HCT116 (cell line): ENCODE results near the gene PNMA5. TPM values are rescaled to one million over a fixed set of nuclear protein-coding genes. Genes with fewer than 3 reads are reported as not detected.

ENCODE experiments used
- ATAC-seq: fragments of 200-7000 bp; cut with Tn5 transposase; 2 replicates; pipeline ENCODE4 v1.9.1; 2020; ENCODE audit warnings: mild to moderate bottlenecking, moderate library complexity
- BruUV-seq: library from RNA; stranded (reverse); fragments of 400-500 nt; replicated peaks from 2 replicates; lab custom pipeline; 2021; lab: Mats Ljungman, UMichigan
- CTCF ChIA-PET: fragments of 300-600 bp; sonication (Branson Sonifier 250); formaldehyde crosslinking; loops from one replicate; lab custom pipeline; 2021; ENCODE audit warnings: antibody characterized with exemption; lab: Charles Lee
- POLR2A ChIA-PET: fragments of 300-600, 350-600 bp; sonication (Branson Sonifier 250); formaldehyde crosslinking; loops from one replicate; lab custom pipeline; 2021; ENCODE audit warnings: antibody characterized with exemption; lab: Charles Lee
- RAD21 ChIA-PET, 2 experiments: fragments of 300-600 bp; sonication (Branson Sonifier 250); formaldehyde crosslinking; loops; one replicate each; lab custom pipeline; 2023; ENCODE audit warnings: low total read pairs in 2 of 2; ENCODE audit not compliant: uncharacterized antibody in 2 of 2, unreplicated experiment in 2 of 2, low non-redundant PET in 1 of 2; lab: Charles Lee
- DNase-seq: peaks from one replicate; pipeline ENCODE4 v3.0.0-alpha.2; 2010; ENCODE audit warnings: low read depth, low spot score
- H2AFZ ChIP-seq: fragments of 200-600 bp; shearing (Covaris generic), sonication (generic); 2 replicates; pipeline ENCODE4 v1.6.1; 2017; ENCODE audit warnings: low read depth, mixed run types, mixed read lengths, antibody characterized with exemption, low read length; ENCODE audit not compliant: poor library complexity, severe bottlenecking
- H3K27ac ChIP-seq: 2 replicates; pipeline ENCODE4 v1.5.1; 2012; ENCODE audit warnings: low read depth, low read length
- H3K27me3 ChIP-seq: fragments of 200-600 bp; sonication (generic); 2 replicates; pipeline ENCODE4 v1.6.1; 2016; ENCODE audit warnings: mixed run types, low read length, mixed read lengths; ENCODE audit not compliant: insufficient read depth
- H3K36me3 ChIP-seq, 2 experiments: fragments of 200-500 bp in 1 of 2; fragments of 200-600 bp in 1 of 2; sonication (Bioruptor generic) in 1 of 2; sonication (generic) in 1 of 2; 2 replicates each; pipeline versions ENCODE4 v1.5.1 to v1.6.1; 2014 to 2016; ENCODE audit warnings: low read length in 2 of 2, inconsistent platforms in 1 of 2, mixed read lengths in 1 of 2, mixed run types in 1 of 2; ENCODE audit not compliant: insufficient read depth in 2 of 2, control insufficient read depth in 1 of 2
- H3K4me1 ChIP-seq, 2 experiments: fragments of 200-600 bp in 1 of 2; sonication (generic) in 1 of 2; 2 replicates each; pipeline versions ENCODE4 v1.5.1 to v1.6.1; 2012 to 2017; ENCODE audit warnings: low read length in 2 of 2, inconsistent platforms in 1 of 2, mild to moderate bottlenecking in 1 of 2, mixed read lengths in 1 of 2, mixed run types in 1 of 2, moderate library complexity in 1 of 2; ENCODE audit not compliant: insufficient read depth in 2 of 2, control insufficient read depth in 1 of 2
- H3K4me2 ChIP-seq: fragments of 200-600 bp; sonication (generic); 2 replicates; pipeline ENCODE4 v1.6.1; 2017; ENCODE audit warnings: mixed run types, low read length, mixed read lengths
- H3K4me3 ChIP-seq, 2 experiments: fragments of 200-600 bp in 1 of 2; sonication (generic) in 1 of 2; replicated peaks in 1 of 2; 2 replicates each; pipeline ENCODE4 v1.5.1; 2011 to 2016; ENCODE audit warnings: low read length in 2 of 2, control low read depth in 1 of 2, low read depth in 1 of 2, mild to moderate bottlenecking in 1 of 2, mixed read lengths in 1 of 2, mixed run types in 1 of 2
- H3K79me2 ChIP-seq: fragments of 200-600 bp; sonication (generic); 2 replicates; pipeline ENCODE4 v1.6.1; 2017; ENCODE audit warnings: mild to moderate bottlenecking, mixed run types, low read length, moderate library complexity, mixed read lengths; ENCODE audit not compliant: insufficient read depth
- H3K9ac ChIP-seq: fragments of 200-600 bp; sonication (generic); 2 replicates; pipeline ENCODE4 v1.6.1; 2016; ENCODE audit warnings: low read length, mixed read lengths
- H3K9me2 ChIP-seq: fragments of 200-600 bp; sonication (generic), shearing (Covaris generic); 2 replicates; pipeline ENCODE4 v1.6.1; 2017; ENCODE audit warnings: mixed run types, mild to moderate bottlenecking, moderate library complexity; ENCODE audit not compliant: insufficient read depth
- H3K9me3 ChIP-seq, 2 experiments: fragments of 200-500 bp in 1 of 2; fragments of 200-600 bp in 1 of 2; sonication (Bioruptor generic) in 1 of 2; sonication (generic) in 1 of 2; 2 replicates each; pipeline ENCODE4 v1.6.1; 2014 to 2017; ENCODE audit warnings: low read length in 2 of 2, mixed read lengths in 2 of 2, inconsistent platforms in 1 of 2, low read depth in 1 of 2, mild to moderate bottlenecking in 1 of 2, mixed run types in 1 of 2, moderate library complexity in 1 of 2; ENCODE audit not compliant: control insufficient read depth in 1 of 2, insufficient read depth in 1 of 2
- H4K20me1 ChIP-seq: fragments of 200-600 bp; sonication (generic), shearing (Covaris generic); 2 replicates; pipeline ENCODE4 v1.6.1; 2017; ENCODE audit warnings: mixed run types, mild to moderate bottlenecking, moderate library complexity; ENCODE audit not compliant: insufficient read depth
- ATF3 ChIP-seq: IDR thresholded peaks from 2 replicates; pipeline ENCODE4 v1.6.1; 2012
- CEBPB ChIP-seq: IDR thresholded peaks from 2 replicates; pipeline ENCODE4 v1.6.1; 2012; ENCODE audit warnings: low read depth
- CTCF ChIP-seq, 3 experiments: fragments of 200-600 bp in 1 of 3; sonication (generic) in 1 of 3; IDR thresholded peaks in 2 of 3; conservative IDR thresholded peaks in 1 of 3; 2 replicates each; pipeline ENCODE4 v1.5.1; 2012 to 2017; ENCODE audit warnings: low read depth in 2 of 3, low read length in 2 of 3, antibody characterized with exemption in 1 of 3, borderline replicate concordance in 1 of 3, control low read depth in 1 of 3, mild to moderate bottlenecking in 1 of 3, mixed read lengths in 1 of 3, mixed run types in 1 of 3, moderate library complexity in 1 of 3; ENCODE audit not compliant: insufficient read depth in 1 of 3
- EGR1 ChIP-seq: IDR thresholded peaks from 2 replicates; pipeline ENCODE4 v1.6.1; 2012; ENCODE audit warnings: low read depth
- ELF1 ChIP-seq: IDR thresholded peaks from 2 replicates; pipeline ENCODE4 v1.6.1; 2012; ENCODE audit warnings: low read depth, borderline replicate concordance
- EZH2 ChIP-seq: fragments of 200-600 bp; sonication (generic); IDR thresholded peaks from 2 replicates; pipeline ENCODE4 v1.6.1; 2017; ENCODE audit warnings: antibody characterized with exemption, mixed run types
- EZH2phosphoT487 ChIP-seq: fragments of 200-600 bp; IDR thresholded peaks from 2 replicates; pipeline ENCODE4 v1.6.1; 2018; ENCODE audit warnings: antibody characterized with exemption, borderline replicate concordance
- FOSL1 ChIP-seq: IDR thresholded peaks from 2 replicates; pipeline ENCODE4 v1.6.1; 2012; ENCODE audit warnings: low read depth
- JUND ChIP-seq: IDR thresholded peaks from 2 replicates; pipeline ENCODE4 v1.6.1; 2012
- POLR2A ChIP-seq: IDR thresholded peaks from 2 replicates; pipeline ENCODE4 v1.7.0; 2011; ENCODE audit warnings: borderline replicate concordance; ENCODE audit not compliant: insufficient read depth, insufficient read length; ENCODE audit errors: extremely low read depth
- POLR2AphosphoS5 ChIP-seq: IDR thresholded peaks from 2 replicates; pipeline ENCODE4 v1.6.1; 2011; ENCODE audit warnings: mild to moderate bottlenecking, low read depth, low read length, moderate library complexity
- RAD21 ChIP-seq: IDR thresholded peaks from 2 replicates; pipeline ENCODE4 v1.6.1; 2012; ENCODE audit warnings: low read depth, mild to moderate bottlenecking
- SIN3A ChIP-seq: IDR thresholded peaks from 2 replicates; pipeline ENCODE4 v1.6.1; 2012; ENCODE audit warnings: low read depth
- SP1 ChIP-seq: IDR thresholded peaks from 2 replicates; pipeline ENCODE4 v1.6.1; 2012; ENCODE audit warnings: low read depth
- SRF ChIP-seq: IDR thresholded peaks from 2 replicates; pipeline ENCODE4 v1.6.1; 2012; ENCODE audit warnings: low read depth
- TCF7L2 ChIP-seq: IDR thresholded peaks from 2 replicates; pipeline ENCODE4 v1.7.0; 2011; ENCODE audit warnings: borderline replicate concordance, inconsistent platforms; ENCODE audit not compliant: insufficient read depth, insufficient read length; ENCODE audit errors: extremely low read depth
- YY1 ChIP-seq: IDR thresholded peaks from 2 replicates; pipeline ENCODE4 v1.6.1; 2011; ENCODE audit warnings: low read length, low read depth, moderate library complexity, mild to moderate bottlenecking; ENCODE audit not compliant: insufficient replicate concordance; ENCODE audit errors: extremely low read depth
- ZFX ChIP-seq: fragments of 450-650 bp; IDR thresholded peaks from 2 replicates; pipeline ENCODE4 v1.6.1; 2017
- ZNF274 ChIP-seq: fragments of 200-500 bp; sonication (Bioruptor generic); IDR thresholded peaks from 2 replicates; pipeline ENCODE4 v1.6.1; 2014; ENCODE audit warnings: mild to moderate bottlenecking, low read depth, low read length, inconsistent platforms
- intact Hi-C: fragments of 100-400 bp; cut with micrococcal nuclease; formaldehyde crosslinking; loops from 2 replicates; pipeline ENCODE4 v1.10.0; 2022
- total RNA-seq: library from RNA; stranded (reverse); gene quantifications from one replicate; pipeline ENCODE4 v1.2.1, GENCODE V29; 2021; ENCODE audit not compliant: unreplicated experiment
- TF ChIP-seq, protein P1 (sequence below): IDR thresholded peaks from 2 replicates; pipeline ENCODE4 v1.6.1; 2012

PNMA5 gene
- total RNA-seq, 1 experiment from 2014 or later = not detected

- TF ChIP-seq SP1 = no peak
- no peak for TF ChIP-seq ATF3
- no peak for TF ChIP-seq EZH2phosphoT487
- no peak for TF ChIP-seq POLR2AphosphoS5
- TF ChIP-seq CTCF (IDR thresholded peaks at IDR 0.05 in 2 of 3, conservative IDR thresholded peaks at IDR 0.05 in 1 of 3; ENCODE audit: borderline replicate concordance in 1 of 3, insufficient read depth in 1 of 3, low read depth in 2 of 3, low read length in 2 of 3) = no peak
- TF ChIP-seq TCF7L2 = no peak
- TF ChIP-seq, protein P1, sequence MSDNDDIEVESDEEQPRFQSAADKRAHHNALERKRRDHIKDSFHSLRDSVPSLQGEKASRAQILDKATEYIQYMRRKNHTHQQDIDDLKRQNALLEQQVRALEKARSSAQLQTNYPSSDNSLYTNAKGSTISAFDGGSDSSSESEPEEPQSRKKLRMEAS = no peak
- no peak for TF ChIP-seq POLR2A
- no peak for TF ChIP-seq FOSL1
- TF ChIP-seq ZNF274 = no peak
These were observed 36.9 kb upstream of the PNMA5 start (continued) for GRCh38 chrX:153030801-153031200.

GRCh38 chrX:153029875-153030274, 36.0 kb upstream of the PNMA5 start:
- Histone ChIP-seq H3K36me3 (no peaks in the 10 kb centered on the region), H3K4me1 (peaks cover 0 to 4% of the 10 kb centered on the region in 2 experiments; a peak in 1 of 4 replicates), H3K9ac (no peak overlapping the region), H2AFZ (no peak overlapping the region), H3K9me3 (no peaks in the 10 kb centered on the region), H3K27me3 (no peaks in the 10 kb centered on the region), H3K9me2 (no peaks in the 10 kb centered on the region), H3K4me3 (no peak overlapping the region), H4K20me1 (no peaks in the 10 kb centered on the region), H3K4me2 (no peak overlapping the region), H3K79me2 (no peaks in the 10 kb centered on the region), H3K27ac (no peak overlapping the region)
- no TSS peak for BruUV-seq
- DNase-seq (no peak), ATAC-seq (no peak)
- TF ChIP-seq SP1 (no peak), FOSL1 (no peak), ELF1 (no peak), EZH2 (no peak), POLR2AphosphoS5 (no peak), JUND (no peak), EGR1 (no peak), ATF3 (no peak), ZNF274 (no peak), SRF (no peak), SIN3A (no peak), CEBPB (no peak), TCF7L2 (no peak), RAD21 (no peak), YY1 (no peak), ZFX (no peak)
- ChIA-PET CTCF (interaction anchor here (1.2 kb wide), 1 partner anchor 88 kb away, joined by 4 read pairs; no protein-coding TSS in a partner anchor), RAD21 (no interaction called here), POLR2A (no interaction called here)
- intact Hi-C loops = loop anchor here (10.0 kb wide), 2 partner anchors 475 to 635 kb away; no protein-coding TSS in a partner anchor
